Stimulated activated CD8-positive, alpha-beta memory T cell treated with anti-CD3 and anti-CD28 coated beads, Interleukin-4, amount 100 ng/mL, for 48 hours (primary cell): Measurements from ENCODE around the gene TSPAN11.
"Not testable (repeated sequence)": the region's sequence is repeated elsewhere in the genome, so short reads cannot be mapped to it uniquely, and the experiment has no call there.

ENCODE experiments used
- DNase-seq: peaks from one replicate; pipeline ENCODE4 v3.0.0-alpha.2; 2020

Gene TSPAN11

DNA sequence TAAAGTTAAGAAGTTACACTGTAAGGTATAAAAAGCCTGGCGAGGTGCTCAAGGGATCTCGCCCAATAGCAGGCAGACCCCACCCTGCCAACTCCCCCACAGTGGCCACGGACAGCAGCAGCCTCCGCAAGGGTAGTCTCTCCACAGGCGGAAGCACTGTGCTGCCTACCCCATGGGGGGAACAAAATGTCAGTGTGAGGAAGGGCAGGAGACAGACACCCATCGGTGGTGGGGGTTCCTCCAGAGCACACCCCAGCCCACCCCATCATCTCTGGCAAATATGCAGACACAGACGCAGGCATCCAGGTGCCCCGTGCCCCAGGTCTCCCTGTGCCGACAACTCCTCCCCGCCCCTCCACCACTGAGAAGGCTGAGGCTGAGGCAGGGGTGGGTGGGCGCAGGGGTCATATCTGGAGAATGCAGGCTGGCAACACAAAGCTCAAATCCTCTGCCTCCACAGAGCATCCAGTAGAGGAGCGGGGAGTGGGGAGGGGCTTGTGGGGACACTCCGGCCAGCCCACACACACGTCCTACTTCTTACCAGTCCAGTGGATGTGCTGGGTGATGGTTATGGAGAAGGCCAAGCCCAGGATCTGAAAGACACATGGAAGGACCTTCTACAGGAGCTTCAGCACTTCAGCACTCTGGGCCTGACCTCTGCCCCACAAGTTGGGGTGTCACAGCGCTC is 78.9 kb downstream of the TSPAN11 start:
- no peak for DNase-seq

DNA sequence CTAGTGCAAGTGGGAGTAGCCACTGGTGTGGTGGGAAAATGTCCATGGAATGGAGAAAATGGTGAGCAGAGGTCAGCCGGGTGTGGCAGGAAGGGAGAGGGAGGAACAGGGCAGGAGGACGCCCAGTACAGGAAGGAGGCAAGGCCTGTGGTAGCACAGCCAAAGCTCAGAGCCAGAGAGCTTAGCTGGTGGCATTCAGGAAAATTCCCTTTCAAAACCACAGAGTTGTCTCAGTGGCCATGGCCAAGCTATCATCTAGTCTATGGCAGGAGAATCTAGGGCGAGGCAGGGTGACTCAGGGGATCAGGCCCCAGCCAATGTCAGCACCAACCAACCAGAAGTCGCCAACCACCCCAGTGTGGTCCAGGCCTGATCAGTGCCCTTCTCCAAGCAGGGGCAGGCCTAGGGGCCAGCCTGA is 79.4 kb downstream of the TSPAN11 start:
- no peak for DNase-seq

DNA sequence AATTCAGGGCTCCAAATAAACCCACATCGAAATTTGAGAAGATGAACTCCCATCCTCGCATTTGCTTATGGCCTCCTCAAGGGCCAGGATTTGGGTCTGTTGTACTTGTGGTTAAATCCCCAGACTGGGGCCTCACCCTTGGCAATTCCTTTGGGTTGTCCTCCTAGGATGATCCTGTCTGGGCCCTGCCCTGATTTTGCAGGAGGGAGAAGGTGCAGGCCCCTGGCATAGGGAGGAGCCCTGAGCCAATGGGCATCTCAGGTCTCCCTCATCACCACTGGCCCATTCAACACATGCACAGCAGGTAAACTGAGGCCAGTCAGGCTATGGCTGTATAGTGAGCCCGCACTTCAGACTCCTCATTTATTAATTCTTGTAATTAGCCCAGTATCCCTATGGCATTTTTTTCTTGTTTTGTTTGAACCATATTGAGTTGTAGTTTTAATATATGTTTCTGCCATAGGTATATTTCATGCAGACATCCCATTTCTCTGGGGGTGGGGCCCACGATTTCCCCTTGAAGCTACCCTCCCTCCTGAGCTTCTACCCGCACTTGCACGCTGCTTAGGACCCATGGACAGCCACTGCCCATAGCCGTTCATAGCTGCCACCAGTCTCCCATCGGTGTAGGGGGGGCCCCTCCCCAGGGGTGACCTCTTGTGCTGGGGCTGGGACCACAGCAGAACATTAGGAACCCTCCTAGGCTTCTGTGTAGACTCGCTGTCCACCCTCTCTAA is 80.0 kb downstream of the TSPAN11 start:
- no peak for DNase-seq

DNA sequence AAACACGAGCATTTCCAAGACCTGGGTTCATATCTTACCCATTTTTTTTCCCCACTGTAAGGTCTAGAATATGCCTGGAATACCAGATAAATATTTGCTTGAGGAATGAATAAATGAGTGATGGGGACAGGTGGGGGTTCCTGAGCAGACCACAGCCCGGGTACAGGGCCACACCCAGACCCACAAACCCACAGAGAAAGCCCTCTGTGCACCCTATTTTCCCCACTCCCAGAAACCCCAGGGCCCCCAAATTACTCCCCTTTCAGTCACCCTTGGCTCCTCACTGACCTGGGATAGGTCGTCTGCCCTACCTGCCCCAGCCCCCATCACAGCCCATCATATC is 80.6 kb downstream of the TSPAN11 start:
- DNase-seq, result no peak

DNA sequence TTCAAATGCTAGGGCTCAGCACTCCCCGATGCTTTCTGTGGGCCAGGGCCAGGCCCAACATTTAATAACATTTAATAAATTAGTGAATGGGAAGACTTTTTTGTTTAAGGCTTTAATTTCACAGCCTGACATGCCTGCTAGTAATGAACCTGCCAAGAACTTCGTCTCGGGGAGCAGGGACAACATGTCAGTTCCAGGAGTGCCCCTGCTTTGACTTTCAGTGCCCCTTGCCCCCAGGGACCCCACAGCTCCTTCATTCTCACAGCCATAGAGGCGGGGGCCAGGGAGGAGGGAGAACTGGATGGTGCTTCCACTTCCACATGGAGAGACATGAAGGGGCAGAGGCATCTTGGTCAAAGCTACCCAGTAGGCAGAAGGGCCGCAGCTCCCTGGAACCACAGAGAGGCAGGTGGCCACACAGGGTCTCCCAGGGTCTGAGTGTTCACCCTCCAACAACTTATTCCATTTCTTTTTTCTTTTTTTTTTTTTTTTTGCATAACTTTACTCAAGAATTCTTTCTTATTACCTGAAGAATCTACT is 81.2 kb downstream of the TSPAN11 start:
- DNase-seq, result no peak

DNA sequence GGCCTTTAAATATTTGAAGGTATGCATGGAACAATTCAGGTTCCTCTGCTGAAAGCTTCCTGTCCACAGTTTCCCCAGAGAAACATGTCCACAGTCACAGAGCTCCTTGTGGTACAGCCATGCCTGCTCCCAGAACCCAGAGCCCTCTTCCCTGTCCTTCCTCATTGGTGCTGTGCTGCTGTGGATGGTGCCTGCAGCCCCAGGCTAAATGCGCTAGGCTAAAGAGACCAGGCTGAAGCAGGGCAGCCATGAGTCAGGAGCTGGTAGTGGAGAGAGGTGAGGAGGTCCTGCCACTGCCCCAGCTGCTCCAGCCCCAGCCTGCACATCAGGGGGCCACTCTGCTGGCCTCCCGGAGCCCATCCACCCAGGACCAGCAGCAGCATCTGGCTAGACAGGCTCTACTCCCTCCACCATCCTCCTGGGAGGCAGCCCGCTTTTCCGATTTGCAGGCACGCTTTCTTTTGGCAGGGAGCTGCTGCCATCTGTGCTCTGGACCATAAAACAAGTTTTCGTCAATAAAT is 81.8 kb downstream of the TSPAN11 start:
- no peak for DNase-seq

DNA sequence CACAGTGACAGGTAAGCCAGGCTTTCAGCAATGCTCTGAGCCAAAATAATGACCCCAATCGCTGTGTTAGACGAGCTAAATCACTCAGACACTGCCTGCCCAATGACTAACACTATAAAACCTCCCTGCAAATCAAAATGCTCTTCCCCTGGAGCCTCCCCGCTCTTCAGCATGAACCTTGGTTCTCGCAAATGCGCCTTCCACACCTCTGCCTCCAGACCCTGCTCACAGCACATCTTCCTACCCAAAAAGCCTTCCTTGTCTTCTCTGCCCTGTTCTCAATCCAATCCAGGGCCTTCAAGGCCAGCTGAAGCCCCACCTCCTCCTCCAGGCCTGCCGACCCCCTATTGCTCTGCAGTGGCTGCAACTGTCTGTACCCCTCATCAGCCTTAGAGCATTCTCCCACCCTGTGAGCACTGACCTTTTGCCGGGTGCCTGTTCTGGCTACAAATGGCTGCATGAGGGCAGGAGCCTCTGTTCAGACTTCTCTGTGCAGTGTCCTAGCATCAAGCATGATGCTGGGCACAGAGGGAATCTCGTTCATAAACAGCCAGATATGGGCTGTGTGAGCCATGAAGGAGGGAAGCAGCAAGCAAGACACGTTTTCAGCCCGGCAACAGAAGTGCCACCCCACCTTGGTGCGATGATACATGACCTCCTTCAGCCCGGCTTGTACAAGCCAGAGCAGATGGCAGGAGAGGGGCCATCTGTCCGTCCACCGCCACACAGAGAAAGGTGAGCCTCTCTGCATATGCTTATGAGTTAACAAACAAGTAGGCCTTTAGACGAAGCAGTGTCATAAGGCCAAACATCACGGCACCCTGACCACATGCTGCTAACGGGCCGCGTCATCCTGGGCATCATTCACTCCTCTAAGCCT is 82.7 kb downstream of the TSPAN11 start:
- no peak for DNase-seq

DNA sequence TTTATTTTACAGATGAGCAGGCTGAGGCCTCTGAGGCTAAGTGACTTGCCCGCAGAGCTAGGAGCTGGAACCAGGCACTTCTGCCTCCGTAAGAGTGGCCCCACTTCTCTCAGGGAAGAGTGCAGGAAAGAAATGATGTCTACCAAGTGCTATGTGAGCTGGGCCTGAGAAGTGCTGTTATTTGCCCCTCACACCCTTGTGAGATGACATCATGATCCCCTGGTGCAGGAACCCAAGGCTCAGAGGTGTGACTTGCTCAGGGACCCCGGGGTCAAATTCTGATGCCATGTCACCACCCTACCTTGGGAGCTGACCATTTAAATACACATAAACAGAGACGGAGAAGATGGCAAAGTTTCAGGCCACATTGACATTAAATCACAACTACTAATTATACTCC is 83.4 kb downstream of the TSPAN11 start:
- no peak for DNase-seq

DNA sequence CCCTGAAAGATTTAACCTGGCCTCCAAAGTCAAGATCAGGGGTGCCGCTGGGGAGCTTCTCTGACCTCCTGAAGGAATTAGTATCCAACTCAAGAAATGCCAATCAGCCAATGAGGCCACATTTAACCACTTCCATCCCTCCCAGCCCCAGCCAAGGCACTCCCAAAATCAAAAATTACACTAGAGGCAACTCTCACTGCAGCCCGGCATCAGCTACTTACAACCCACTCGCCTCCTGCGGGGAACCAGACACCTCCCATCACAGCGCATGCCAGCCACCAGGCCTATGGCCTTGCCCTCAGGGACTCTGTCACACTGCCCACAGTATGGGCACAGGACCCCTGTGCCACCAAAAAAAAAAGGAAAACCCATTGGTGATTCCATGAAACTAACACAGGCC is 84.8 kb downstream of the TSPAN11 start:
- no peak for DNase-seq

DNA sequence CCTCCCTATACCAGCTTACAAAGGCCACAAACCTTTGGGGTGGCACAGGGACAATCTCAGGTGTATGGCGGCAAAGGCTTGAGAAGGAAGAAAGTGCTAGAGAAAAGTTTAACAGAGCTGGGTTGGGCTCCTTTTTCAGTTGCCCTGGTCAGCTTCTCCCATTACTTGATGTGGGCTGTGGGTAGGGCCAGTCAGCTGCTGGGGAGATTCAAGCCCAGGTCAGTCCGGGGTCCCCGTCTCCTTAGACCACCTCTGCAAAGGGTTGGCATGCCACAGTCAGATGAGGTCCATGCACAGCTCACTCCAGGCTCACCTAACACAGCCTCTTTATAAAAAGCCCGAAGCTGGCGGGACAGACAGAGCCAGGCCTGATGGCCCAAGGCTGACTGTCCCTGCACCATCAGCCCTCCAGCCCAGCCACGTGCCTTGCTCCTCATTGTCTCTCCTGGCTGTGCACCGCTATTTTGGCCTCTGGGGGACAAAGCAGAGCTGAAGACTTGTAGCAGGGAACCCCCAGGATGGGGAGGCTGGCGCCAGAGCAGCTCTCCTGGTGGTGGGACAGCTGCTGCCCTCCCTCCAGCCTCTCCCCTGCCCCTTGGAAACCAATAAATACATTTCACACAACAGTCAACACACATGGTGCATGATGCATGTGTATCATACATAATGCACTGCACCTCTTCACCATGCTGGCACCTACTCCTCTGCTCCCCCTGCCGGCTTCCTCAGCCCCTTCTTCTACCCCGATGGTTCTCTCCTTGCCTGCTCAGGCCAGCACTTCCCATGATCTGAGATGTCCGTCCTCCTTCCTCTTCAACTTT is 85.4 kb downstream of the TSPAN11 start:
- peak; percentile 30 for DNase-seq

DNA sequence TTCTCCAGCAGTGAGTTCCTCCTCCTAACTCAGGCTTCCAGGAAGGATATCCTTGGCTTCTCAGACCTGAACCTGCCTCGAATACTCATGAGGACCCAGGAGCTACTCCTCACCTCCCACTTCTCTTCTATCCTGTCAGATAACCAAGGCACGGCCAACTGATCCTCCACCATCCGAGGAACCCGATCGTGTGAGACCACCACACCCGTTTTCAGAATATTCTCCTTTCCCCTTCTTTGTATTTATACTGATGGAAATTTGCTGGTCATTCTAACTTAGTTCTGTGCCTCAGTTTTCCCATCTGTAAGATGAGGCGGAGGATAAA is 86.0 kb downstream of the TSPAN11 start:
- DNase-seq, result not testable (repeated sequence)

DNA sequence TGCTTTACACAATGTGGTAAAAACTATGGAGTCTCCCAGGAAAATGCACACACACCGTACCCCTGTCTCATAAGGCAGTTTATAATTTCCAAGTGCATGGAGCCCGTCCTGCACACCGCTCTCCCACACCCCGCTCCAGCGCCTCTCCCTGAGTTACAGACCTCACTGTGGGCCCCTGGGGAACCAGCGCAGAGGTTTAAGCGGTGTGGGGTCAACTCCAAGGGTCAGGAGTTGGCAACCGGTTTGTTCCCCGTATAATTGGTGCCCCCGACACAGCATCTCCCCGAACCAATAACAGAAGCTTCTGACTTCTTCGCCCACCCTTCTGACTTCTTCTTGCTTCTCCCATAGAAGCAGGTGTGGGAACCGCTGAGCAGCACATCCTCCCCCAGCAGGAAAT is 88.7 kb downstream of the TSPAN11 start:
- no peak for DNase-seq

DNA sequence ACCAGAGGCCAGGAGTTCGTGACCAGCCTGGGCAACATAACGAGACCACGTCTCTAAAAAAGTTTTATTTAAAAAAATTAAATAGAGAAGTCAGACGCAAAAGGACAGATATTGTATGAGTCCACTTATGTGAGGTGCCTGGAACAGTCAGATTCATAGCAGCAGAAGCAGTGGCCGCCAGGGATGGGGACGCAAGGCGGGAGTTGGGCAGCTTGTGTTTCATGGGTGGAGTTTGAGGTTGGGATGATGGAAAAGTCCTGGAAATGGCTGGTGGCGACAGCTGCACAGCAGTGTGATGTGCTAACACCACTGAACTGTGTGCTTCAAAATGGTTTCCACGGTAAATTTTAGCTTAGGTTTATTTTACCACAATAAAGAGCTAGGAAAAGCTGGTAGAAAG is 89.5 kb downstream of the TSPAN11 start:
- DNase-seq, result no peak

DNA sequence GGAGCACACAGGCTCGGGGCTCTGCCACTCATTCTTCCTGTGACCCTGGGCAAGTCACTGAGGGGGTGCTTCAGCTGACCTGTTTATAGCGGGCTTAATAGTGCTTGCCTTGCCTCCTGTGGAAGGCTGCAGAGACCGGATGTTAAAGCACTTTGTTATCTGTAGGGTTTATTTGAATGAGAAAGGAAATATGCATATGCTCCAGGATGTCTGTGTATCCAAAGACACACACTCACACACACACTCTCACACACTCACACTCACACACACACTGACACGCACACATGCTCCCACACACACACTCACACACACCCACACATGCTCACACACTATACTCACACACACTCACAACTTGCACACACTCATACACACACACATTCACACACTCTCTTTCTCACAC is 91.0 kb downstream of the TSPAN11 start:
- no peak for DNase-seq

DNA sequence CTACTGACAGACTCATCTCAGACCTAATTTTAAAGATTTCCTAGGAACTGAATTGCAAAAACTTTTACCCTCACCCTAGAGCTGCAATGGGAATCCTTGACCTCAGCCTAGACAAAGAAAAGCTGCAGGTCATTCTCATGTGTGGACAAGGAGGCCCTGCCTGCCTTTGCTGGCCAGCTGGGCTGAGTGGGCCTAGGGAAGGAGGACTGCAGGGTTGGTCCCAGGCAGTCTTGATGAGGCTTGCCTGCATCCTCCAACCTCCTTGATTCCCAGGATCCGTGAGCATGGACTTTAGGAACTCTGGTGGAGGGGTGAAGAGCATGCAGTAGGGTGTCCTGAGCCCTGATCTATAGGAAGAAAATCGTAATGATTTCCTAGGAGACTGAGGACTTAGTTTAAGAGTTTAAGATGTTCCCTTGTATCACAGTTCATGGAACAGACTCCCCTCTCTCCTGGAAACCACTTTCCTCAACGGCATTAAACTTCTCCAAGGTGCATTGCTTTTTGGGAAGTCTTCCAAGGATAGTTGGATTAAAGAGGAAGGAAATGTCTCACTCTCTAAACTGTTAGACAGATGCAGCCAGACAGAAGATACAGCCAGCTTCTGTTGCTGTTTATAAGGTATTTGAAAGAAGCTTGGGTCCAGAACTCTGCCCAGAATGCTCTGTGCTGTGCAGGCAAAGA is 91.7 kb downstream of the TSPAN11 start:
- DNase-seq, result no peak

DNA sequence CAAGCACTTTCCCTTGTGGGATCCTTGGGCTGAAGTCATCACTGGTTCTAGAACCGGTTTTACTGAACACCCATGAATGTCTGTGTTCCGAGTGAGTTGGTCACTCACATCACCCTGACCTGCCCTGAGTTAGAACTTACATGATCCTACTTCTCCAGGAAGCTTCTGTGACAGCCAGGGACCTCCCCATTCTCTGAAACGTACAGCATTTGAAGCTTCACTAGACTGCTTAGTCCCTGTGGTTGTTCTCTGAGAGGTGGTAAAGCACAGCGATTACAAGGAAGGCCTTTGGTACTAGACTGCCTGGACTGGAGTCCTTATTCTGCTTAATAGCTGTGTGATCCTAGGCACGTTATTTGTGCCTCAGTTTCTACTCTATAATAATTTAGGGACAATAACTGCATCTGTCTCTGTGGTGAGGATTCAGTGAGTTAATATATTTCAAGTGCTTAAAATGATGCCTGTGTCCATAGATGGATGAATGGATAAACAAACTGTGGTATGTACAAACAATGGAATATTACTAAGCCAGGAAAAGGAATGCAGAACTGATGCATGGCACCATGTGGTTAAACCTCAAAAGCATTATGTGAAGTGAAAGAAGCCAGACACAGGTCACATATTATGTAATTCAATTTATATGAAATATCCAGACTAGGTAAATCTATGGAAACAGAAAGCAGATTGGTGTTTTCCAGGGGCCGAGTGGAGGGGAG is 92.4 kb downstream of the TSPAN11 start:
- no peak for DNase-seq

DNA sequence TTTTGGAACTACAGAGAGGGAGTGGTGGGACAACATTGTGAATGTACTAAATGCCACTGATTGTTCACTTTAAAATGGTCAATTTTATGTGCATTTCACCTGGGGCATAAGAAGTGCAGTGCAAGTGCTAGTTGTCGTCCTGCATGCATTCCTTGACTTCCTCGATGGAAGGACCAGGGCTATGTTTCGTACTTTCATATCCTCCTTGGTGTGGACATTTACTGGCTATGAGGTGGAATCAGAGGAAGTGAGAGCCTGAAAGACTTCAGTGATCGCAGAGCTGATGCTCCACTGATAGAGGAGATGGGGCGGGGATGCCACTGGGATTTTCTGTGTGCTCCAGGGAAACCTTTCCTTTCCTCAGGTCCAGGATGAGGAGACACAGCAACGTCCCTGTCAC is 93.0 kb downstream of the TSPAN11 start:
- DNase-seq, result no peak

DNA sequence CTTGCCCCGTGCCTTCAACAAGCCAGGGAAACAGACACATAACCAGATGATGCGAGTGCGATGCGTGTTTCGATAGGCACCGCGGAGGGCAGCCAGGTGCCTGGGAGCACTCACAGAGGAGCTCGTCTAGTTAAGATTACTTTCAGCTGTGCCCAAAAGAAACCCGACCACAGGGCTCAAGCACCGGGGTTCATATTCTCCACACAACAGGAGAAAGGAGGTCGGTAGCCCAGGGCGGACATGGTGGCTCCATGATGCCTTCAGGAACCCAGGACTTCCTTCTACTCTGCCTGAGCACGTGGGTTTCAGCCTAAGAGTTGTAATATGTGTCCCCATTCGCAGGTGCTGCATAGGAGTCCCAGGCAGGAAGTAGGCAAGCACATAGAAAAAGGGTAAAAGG is 93.4 kb downstream of the TSPAN11 start:
- no peak for DNase-seq

DNA sequence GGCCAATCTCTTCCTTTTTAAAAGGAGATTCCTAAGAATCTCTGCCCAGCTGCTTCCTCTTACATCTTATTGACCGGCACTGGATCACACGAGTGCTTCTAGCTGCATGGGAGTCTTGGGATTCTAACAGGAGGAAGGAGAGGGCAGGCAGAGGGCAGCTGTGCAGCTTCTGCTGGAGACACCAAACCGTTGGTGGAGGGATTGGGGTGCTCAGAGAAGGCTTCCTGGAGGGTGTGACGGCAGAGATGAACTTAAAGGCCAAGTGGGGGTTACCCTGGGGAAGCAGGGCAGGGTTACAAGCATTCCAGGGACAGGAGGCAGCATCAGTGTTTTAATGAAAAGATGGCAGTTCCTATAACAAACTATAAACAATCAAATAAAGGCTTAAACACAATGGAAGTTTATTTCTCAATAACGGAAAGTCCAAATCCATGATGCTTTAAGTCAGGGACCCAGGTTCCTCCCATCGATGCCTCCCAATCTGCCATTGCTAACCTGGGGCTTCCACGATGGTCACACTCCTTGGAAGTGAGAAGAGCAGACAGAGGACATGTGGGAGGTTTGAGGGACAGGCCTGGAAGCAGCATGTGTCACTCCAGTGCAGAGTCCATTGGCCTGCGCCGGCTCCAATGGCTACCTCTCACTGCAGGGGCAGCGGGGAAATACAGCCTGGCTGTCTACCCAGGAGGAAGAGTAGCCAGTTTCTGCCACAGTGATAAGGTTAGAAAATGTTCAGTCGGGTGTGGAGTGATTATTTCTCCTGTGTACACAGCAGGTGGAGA is 94.0 kb downstream of the TSPAN11 start:
- DNase-seq, result no peak

DNA sequence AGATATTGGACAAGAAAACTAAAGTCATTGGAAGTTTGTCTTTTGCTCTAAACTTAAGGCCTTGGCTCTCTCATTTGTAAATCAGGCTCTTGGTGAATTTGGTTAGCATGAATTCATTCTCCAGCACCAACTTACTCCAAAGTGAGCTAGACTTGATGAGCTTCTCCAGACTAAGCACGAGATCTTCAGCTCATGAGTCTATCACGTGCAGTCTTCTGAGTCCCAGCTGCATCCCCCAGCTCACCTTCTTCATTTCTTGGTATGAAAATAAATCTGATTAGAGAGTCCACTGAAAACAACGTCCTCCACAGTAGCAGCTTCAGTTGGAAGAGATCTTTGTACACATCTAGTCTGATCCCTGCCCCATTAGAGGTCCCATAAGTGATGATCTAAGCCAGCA is 94.6 kb downstream of the TSPAN11 start:
- no peak for DNase-seq
